GM12878 (cell line): Measurements from ENCODE around the gene ARPP21. TPM values are rescaled to one million over a fixed set of nuclear protein-coding genes. Genes with fewer than 3 reads are reported as not detected.

Experiments used
- ATAC-seq: fragments of 200-7000 bp; cut with Tn5 transposase; 3 replicates; pipeline ENCODE4 v1.9.1; 2020; ENCODE audit warnings: mild to moderate bottlenecking, moderate library complexity
- BruUV-seq: library from RNA; stranded (reverse); fragments of 400-500 nt; replicated peaks from 2 replicates; lab custom pipeline; 2021; lab: Mats Ljungman, UMichigan
- CTCF ChIA-PET: fragments of 300-600 bp; sonication (Branson Sonifier 250); formaldehyde crosslinking; extraction: SDS; loops from one replicate; lab custom pipeline; 2021; ENCODE audit warnings: inconsistent platforms; lab: Yijun Ruan, JAX
- POLR2A ChIA-PET: fragments of 350-600 bp; formaldehyde crosslinking; extraction: SDS; loops from one replicate; lab custom pipeline; 2021; ENCODE audit warnings: inconsistent platforms; lab: Charles Lee
- RAD21 ChIA-PET: fragments of 300-600 bp; sonication (Branson Sonifier 250); formaldehyde crosslinking; loops from one replicate; lab custom pipeline; 2023; ENCODE audit warnings: antibody characterized with exemption; ENCODE audit not compliant: unreplicated experiment; lab: Charles Lee
- SMC1A ChIA-PET: fragments of 300-600 bp; sonication (Branson Sonifier 250); formaldehyde crosslinking; loops from one replicate; lab custom pipeline; 2023; ENCODE audit not compliant: unreplicated experiment, uncharacterized antibody; lab: Charles Lee
- DNase-seq: peaks from one replicate; pipeline ENCODE4 v3.0.0-alpha.2; 2011; ENCODE audit warnings: low read depth, low spot score
- FAIRE-seq: peaks from 3 replicates; lab custom pipeline; 2011; peaks lifted over from hg19 to GRCh38; lab: Jason Lieb, UNC
- H2AFZ ChIP-seq: 2 replicates; pipeline ENCODE4 v1.6.0; 2011; ENCODE audit warnings: low read depth, low read length, control low read depth; ENCODE audit not compliant: control insufficient read depth
- H3K27ac ChIP-seq: 2 replicates; pipeline ENCODE4 v1.5.1; 2011; ENCODE audit warnings: control low read depth; ENCODE audit not compliant: control insufficient read depth, insufficient read depth
- H3K27me3 ChIP-seq, 2 experiments: replicated peaks in 1 of 2; 2 replicates each; pipeline versions ENCODE4 v1.6.0 to v1.6.1; 2011; ENCODE audit warnings: low read length in 1 of 2; ENCODE audit not compliant: control insufficient read depth in 2 of 2, insufficient read depth in 2 of 2
- H3K36me3 ChIP-seq, 2 experiments: 2 replicates each; pipeline ENCODE4 v1.5.1; 2011; ENCODE audit warnings: low read length in 1 of 2; ENCODE audit not compliant: control insufficient read depth in 2 of 2, insufficient read depth in 2 of 2
- H3K4me1 ChIP-seq: 2 replicates; pipeline ENCODE4 v1.6.1; 2011; ENCODE audit warnings: mild to moderate bottlenecking, low read length, moderate library complexity, mixed read lengths; ENCODE audit not compliant: control insufficient read depth, insufficient read depth
- H3K4me2 ChIP-seq: 2 replicates; pipeline ENCODE4 v1.6.0; 2011; ENCODE audit warnings: control low read depth; ENCODE audit not compliant: control insufficient read depth, insufficient read depth
- H3K4me3 ChIP-seq: fragments of 200-600 bp; sonication (generic); 2 replicates; pipeline ENCODE4 v1.5.1; 2016
- H3K79me2 ChIP-seq: 2 replicates; pipeline ENCODE4 v1.6.0; 2011; ENCODE audit warnings: low read length; ENCODE audit not compliant: control insufficient read depth, insufficient read depth
- H3K9ac ChIP-seq: 2 replicates; pipeline ENCODE4 v1.8.0; 2011; ENCODE audit warnings: low read length, control low read depth, mixed read lengths; ENCODE audit not compliant: control insufficient read depth, insufficient read depth
- H3K9me3 ChIP-seq: replicated peaks from 3 replicates; pipeline ENCODE4 v1.5.1; 2011; ENCODE audit warnings: mild to moderate bottlenecking, low read length; ENCODE audit not compliant: control insufficient read depth, insufficient read depth
- H4K20me1 ChIP-seq: 2 replicates; pipeline ENCODE4 v1.6.0; 2011; ENCODE audit not compliant: control insufficient read depth, insufficient read depth
- ATF2 ChIP-seq: IDR thresholded peaks from 2 replicates; pipeline ENCODE4 v1.6.1; 2012; ENCODE audit warnings: low read length, inconsistent platforms
- ETV6 ChIP-seq, 2 experiments: fragments of 450-650 bp in 1 of 2; IDR thresholded peaks in 1 of 2; conservative IDR thresholded peaks in 1 of 2; 2 replicates each; pipeline ENCODE4 v1.6.1; 2014; ENCODE audit warnings: antibody characterized with exemption in 1 of 2, borderline replicate concordance in 1 of 2, low read depth in 1 of 2, mild to moderate bottlenecking in 1 of 2, moderate library complexity in 1 of 2
- GABPA ChIP-seq: IDR thresholded peaks from 2 replicates; pipeline ENCODE4 v1.6.1; 2014; ENCODE audit warnings: antibody characterized with exemption, low read depth, mild to moderate bottlenecking, inconsistent platforms
- MEF2A ChIP-seq: IDR thresholded peaks from 2 replicates; pipeline ENCODE4 v1.6.1; 2011; ENCODE audit warnings: low read depth, mild to moderate bottlenecking, low read length, moderate library complexity; ENCODE audit not compliant: insufficient read depth
- MTA3 ChIP-seq: IDR thresholded peaks from 2 replicates; pipeline ENCODE4 v1.6.1; 2012; ENCODE audit warnings: low read length, inconsistent platforms, borderline replicate concordance
- NFIC ChIP-seq: IDR thresholded peaks from 2 replicates; pipeline ENCODE4 v1.6.1; 2012; ENCODE audit warnings: low read depth, mild to moderate bottlenecking, inconsistent platforms, low read length, moderate library complexity
- NR2C2 ChIP-seq: IDR thresholded peaks from 2 replicates; pipeline ENCODE4 v1.6.1; 2011; ENCODE audit warnings: borderline replicate concordance, low read depth; ENCODE audit not compliant: control insufficient read depth, insufficient read length
- RUNX3 ChIP-seq: IDR thresholded peaks from 2 replicates; pipeline ENCODE4 v1.6.1; 2012; ENCODE audit warnings: low read length, inconsistent platforms
- SIX5 ChIP-seq: IDR thresholded peaks from 2 replicates; pipeline ENCODE4 v1.6.1; 2011; ENCODE audit warnings: mild to moderate bottlenecking, low read depth, low read length, moderate library complexity; ENCODE audit not compliant: severe bottlenecking
- ZNF274 ChIP-seq: IDR thresholded peaks from one replicate; pipeline ENCODE4 v1.8.0; 2011; ENCODE audit not compliant: insufficient read length, insufficient read depth
- WGBS: methylation state at CpG from one replicate; pipeline ENCODE4 v1.1.6; 2016; ENCODE audit warnings: low lambda C conversion rate; ENCODE audit not compliant: insufficient replicate concordance, insufficient coverage; ENCODE audit errors: missing lambda C conversion rate; 5-methylcytosine and 5-hydroxymethylcytosine counted together
- in situ Hi-C: fragments of 300-500 bp; cut with MboI; formaldehyde crosslinking; loops from 9 replicates; pipeline ENCODE4 v1.14.3; 2018; ENCODE audit warnings: mixed read lengths
- intact Hi-C: fragments of 100-400 bp; cut with micrococcal nuclease; formaldehyde crosslinking; loops from one replicate; pipeline ENCODE4 v1.14.2; 2022; ENCODE audit not compliant: unreplicated experiment
- polyA plus RNA-seq, 11 experiments: library from polyadenylated mRNA; depleted of rRNA in 4 of 11; unstranded in 6 of 11; stranded (reverse) in 5 of 11; fragments of >200 nt; fragmentation: Nextera tagmentation in 4 of 11; fragmentation: Illumina TruSeq in 1 of 11; extraction: Ambion mirVana in 4 of 11; extraction: Trizol in 1 of 11; gene quantifications; 1 replicate in 1 of 11; 2 replicates in 10 of 11; pipeline versions ENCODE4 v1.2.1 to v1.2.3, GENCODE V29; 2011 to 2016; ENCODE audit warnings: inconsistent platforms in 2 of 11, missing spikeins in 2 of 11, low read depth in 1 of 11
- total RNA-seq, 4 experiments: library from RNA; depleted of rRNA in 3 of 4; stranded (reverse); fragments of >200 nt in 3 of 4; fragmentation: Illumina TruSeq in 1 of 4; extraction: Trizol in 1 of 4; gene quantifications; 2 replicates each; pipeline versions ENCODE4 v1.2.1 to v1.2.3, GENCODE V29; 2013 to 2021

ARPP21 gene
- total and polyA plus RNA-seq, 10 of the 15 experiments (the other 5 are each of a cell fraction or from before 2014, with no cell fraction given), result not detected

GRCh38 chr3:35663471-35663870 lies 24.1 kb downstream of the ARPP21 start (continued):
- no peak for TF ChIP-seq SIX5
- no peak for TF ChIP-seq ATF2
- no peak for TF ChIP-seq GABPA
- TF ChIP-seq NR2C2, result no peak
- TF ChIP-seq MTA3, result no peak
- no peak for TF ChIP-seq MEF2A

GRCh38 chr3:35664460-35664919 lies 25.2 kb downstream of the ARPP21 start:
- H3K79me2 ChIP-seq, result no peaks in the 10 kb centered on the region
- in situ Hi-C loops (no loop called here), intact Hi-C loops (no loop called here)
- H4K20me1 ChIP-seq, result no peaks in the 10 kb centered on the region
- H3K36me3 ChIP-seq, result no peaks in the 10 kb centered on the region
- TF ChIP-seq NFIC, result no peak
- TF ChIP-seq ETV6 (conservative IDR thresholded peaks at IDR 0.05 in 1 of 2, IDR thresholded peaks at IDR 0.05 in 1 of 2; ENCODE audit: borderline replicate concordance in 1 of 2, low read depth in 1 of 2), result no peak
- TF ChIP-seq RUNX3, result peak; percentile 39
- no peak for TF ChIP-seq ZNF274
- FAIRE-seq (no peak), ATAC-seq (peak; percentile 74), DNase-seq (peak; percentile 2)
- H3K4me1 ChIP-seq, result peaks cover 4% of the 10 kb centered on the region; the same call in 1 of the 2 replicates
- H3K27me3 ChIP-seq, result peaks cover 0 to 2% of the 10 kb centered on the region in 2 experiments; a peak in 1 of 4 replicates
- CTCF ChIA-PET, result no interaction called here
- H3K27ac ChIP-seq, result no peak overlapping the region
- POLR2A ChIA-PET, result interaction anchor here (1.0 kb wide), 1 partner anchor 61 kb away, joined by 3 read pairs; no protein-coding TSS in a partner anchor
- H3K9me3 ChIP-seq, result no peaks in the 10 kb centered on the region
- H3K4me3 ChIP-seq, result no peak overlapping the region
- H3K9ac ChIP-seq, result no peak overlapping the region
- H2AFZ ChIP-seq, result peak overlapping the region; percentile 9; the same call in 1 of the 2 replicates
- 5% methylated on average over 14 of the region's 14 CpGs for WGBS
- no TSS peak for BruUV-seq
- RAD21 ChIA-PET, result no interaction called here
- H3K4me2 ChIP-seq, result no peak overlapping the region
- SMC1A ChIA-PET, result interaction anchor here (0.6 to 1.4 kb wide), 3 partner anchors 10 to 1389 kb away, joined by 3 to 4 read pairs (median 3); no protein-coding TSS in a partner anchor
